Kidney epithelial cell (primary cell): ENCODE data around the gene ZNF791. TPM values are rescaled to one million over a fixed set of nuclear protein-coding genes. Genes with fewer than 3 reads are reported as not detected.
"Not testable (repeated sequence)": the region's sequence is repeated elsewhere in the genome, so short reads cannot be mapped to it uniquely, and the experiment has no call there.

Source experiments
- DNase-seq: peaks from one replicate; pipeline ENCODE4 v3.0.0-alpha.2; 2010; ENCODE audit warnings: low read depth
- H3K27me3 ChIP-seq: 2 replicates; pipeline ENCODE4 v1.6.0; 2011; ENCODE audit warnings: low read length; ENCODE audit not compliant: control insufficient read depth, insufficient read depth
- H3K36me3 ChIP-seq: 2 replicates; pipeline ENCODE4 v1.5.1; 2011; ENCODE audit warnings: low read length; ENCODE audit not compliant: control insufficient read depth, insufficient read depth
- H3K4me3 ChIP-seq: 2 replicates; pipeline ENCODE4 v1.5.1; 2011; ENCODE audit warnings: low read depth, mild to moderate bottlenecking, control low read depth, low read length
- total RNA-seq: library from RNA; depleted of rRNA; stranded (reverse); fragments of >200 nt; gene quantifications from 2 replicates; pipeline ENCODE4 v1.2.3, GENCODE V29; 2015
- TF ChIP-seq, protein P1 (sequence below): IDR thresholded peaks from 2 replicates; pipeline ENCODE4 v1.5.1; 2011; ENCODE audit warnings: mild to moderate bottlenecking, moderate library complexity, low read length, control low read depth, inconsistent platforms; ENCODE audit not compliant: insufficient read depth, poor library complexity, severe bottlenecking

The ZNF791 gene
- 11.0 and 16.2 TPM in 2 replicates for total RNA-seq

DNA sequence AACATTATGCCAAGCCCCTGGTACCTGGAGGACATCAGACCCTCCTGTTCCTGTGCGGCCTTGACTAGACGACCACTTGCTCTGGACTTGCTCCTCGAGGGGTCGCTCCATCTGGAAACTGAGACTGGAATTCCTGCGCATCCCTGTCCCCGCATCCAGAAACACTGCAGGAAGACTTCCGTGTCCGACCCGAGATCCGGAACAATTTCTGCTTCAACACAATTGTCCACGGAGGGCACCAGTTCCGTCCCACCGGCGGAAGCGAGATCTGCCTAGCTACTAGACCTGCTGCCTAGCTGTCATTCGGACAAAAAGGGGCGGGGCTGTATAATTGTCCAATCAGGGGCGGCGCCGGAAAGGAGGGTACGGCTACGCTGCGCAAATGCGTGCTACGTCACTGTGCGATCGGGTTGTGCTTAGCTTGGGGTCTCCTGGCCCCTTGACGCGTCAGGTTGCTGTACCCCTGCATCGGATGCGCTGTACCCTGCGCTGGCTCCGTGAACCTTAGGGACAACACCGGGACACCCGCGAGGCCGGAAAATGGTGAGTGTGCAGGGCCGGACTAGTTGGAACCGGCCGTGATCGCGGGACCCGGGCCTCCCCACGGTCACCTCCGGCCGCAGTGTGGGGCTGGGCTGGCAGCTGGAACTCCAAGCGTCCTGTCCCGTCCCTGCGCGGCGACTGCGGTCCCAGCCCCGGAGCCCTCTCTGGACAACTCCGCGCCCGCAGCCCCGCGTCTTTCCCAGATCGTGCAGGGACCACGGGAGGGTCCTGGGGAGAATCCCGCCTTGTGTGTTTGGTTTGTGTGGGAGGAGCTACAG, at the start of gene ZNF791, which contains the start of gene ZNF490:
TSS of gene ZNF791 (plus strand) at position 381 of the 821 bp plus-strand sequence. CDS start at position 541, 160 bp downstream.
TSS of gene ZNF490 (minus strand) at position 274 of the 821 bp plus-strand sequence. CDS start at position 141, 133 bp downstream.
- Histone ChIP-seq H3K4me3 (peak within 1 kb of the TSS; percentile 79), H3K36me3 (peaks cover 1% of the 10 kb centered on the region), H3K27me3 (no peaks in the 10 kb centered on the region)
- TF ChIP-seq, protein P1, sequence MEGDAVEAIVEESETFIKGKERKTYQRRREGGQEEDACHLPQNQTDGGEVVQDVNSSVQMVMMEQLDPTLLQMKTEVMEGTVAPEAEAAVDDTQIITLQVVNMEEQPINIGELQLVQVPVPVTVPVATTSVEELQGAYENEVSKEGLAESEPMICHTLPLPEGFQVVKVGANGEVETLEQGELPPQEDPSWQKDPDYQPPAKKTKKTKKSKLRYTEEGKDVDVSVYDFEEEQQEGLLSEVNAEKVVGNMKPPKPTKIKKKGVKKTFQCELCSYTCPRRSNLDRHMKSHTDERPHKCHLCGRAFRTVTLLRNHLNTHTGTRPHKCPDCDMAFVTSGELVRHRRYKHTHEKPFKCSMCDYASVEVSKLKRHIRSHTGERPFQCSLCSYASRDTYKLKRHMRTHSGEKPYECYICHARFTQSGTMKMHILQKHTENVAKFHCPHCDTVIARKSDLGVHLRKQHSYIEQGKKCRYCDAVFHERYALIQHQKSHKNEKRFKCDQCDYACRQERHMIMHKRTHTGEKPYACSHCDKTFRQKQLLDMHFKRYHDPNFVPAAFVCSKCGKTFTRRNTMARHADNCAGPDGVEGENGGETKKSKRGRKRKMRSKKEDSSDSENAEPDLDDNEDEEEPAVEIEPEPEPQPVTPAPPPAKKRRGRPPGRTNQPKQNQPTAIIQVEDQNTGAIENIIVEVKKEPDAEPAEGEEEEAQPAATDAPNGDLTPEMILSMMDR = peak; percentile 6
- peak; percentile 83 for DNase-seq

DNA sequence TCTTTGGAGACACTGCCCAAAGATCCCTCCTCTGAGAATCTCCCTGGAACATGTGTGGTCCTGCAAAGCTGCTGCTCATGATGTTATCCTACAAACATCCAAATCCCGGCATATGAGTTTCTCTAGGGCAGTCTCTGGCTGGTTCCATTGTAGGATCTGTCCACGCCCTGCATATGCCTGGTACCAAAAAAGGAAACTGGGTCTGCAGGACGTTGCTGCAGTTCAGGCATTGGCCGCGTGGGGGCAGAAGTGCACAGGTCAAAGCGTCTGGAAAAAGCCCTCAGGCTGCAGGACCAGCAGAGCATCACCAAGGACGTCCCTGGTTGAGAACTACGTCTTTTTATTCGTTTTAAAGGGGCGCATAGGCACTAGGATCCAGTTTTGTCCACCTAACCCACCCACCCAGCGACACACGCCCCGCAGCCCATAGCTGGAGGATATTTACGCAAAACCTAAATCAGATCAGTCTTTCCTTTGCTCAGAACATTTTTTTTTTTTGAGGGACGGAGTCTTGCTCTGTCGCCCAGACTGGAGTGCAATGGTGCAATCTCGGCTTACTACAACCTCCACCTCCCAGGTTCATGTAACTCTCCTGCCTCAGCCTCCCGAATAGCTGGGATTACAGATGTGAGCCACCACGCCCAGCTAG, 46.6 kb upstream of the ZNF791 start:
- Histone ChIP-seq H3K27me3 (no peaks in the 10 kb centered on the region), H3K4me3 (no peak overlapping the region), H3K36me3 (no peaks in the 10 kb centered on the region)
- DNase-seq = peak; percentile 29
- TF ChIP-seq, protein P1 = peak; percentile 93

DNA sequence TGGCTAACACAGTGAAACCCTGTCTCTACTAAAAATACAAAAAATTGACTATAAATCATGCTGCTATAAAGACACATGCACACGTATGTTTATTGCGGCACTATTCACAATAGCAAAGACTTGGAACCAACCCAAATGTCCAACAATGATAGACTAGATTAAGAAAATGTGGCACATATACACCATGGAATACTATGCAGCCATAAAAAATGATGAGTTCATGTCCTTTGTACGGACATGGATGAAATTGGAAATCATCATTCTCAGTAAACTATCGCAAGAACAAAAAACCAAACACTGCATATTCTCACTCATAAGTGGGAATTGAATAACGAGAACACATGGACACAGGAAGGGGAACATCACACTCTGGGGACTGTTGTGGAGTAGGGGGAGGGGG, 44.3 kb upstream of the ZNF791 start:
- not testable (repeated sequence) for H3K36me3 ChIP-seq, DNase-seq, H3K4me3 ChIP-seq, H3K27me3 ChIP-seq

DNA sequence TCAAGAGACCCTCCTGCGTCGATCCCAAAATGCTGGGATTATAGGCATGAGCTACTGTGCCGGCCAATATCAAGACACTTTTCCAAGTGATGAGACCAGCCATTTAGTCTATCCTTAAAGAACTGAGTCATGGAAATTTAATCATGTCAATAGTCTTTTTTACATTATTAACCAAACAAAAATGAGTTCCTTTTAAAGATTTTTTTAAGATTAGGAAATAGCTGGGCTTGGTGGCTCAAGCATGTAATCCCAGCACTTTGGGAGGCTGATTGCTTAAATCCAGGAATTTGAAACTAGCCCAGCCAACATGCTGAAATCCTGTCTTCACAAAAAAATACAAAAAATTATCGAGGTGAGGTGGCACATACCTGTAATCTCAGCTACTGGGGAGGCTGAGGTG, 42.8 kb upstream of the ZNF791 start:
- no peak for DNase-seq
- Histone ChIP-seq H3K27me3 (no peaks in the 10 kb centered on the region), H3K36me3 (no peaks in the 10 kb centered on the region), H3K4me3 (no peak overlapping the region)
- TF ChIP-seq, protein P1 = no peak

DNA sequence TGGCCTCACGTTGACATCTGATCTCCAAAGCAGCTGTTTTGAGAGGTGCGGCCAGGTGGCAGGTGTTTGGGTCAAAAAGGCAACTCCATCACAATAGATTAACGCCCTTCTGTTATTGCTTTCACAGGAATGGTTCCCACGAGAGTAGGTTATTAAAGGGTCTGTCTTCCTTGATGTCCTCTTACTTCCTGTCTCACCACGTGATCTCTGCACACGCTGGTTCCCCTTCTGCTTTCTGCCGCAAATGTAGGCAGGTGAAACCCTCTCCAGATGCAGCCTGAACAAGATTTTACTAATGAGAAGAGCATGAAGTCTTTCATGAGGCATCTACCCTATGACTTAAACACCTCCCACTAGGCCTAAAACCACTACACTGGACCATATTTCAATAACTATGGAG, 36.7 kb upstream of the ZNF791 start:
- Histone ChIP-seq H3K36me3 (no peaks in the 10 kb centered on the region), H3K4me3 (no peak overlapping the region), H3K27me3 (no peaks in the 10 kb centered on the region)
- no peak for DNase-seq
- TF ChIP-seq, protein P1 = no peak

DNA sequence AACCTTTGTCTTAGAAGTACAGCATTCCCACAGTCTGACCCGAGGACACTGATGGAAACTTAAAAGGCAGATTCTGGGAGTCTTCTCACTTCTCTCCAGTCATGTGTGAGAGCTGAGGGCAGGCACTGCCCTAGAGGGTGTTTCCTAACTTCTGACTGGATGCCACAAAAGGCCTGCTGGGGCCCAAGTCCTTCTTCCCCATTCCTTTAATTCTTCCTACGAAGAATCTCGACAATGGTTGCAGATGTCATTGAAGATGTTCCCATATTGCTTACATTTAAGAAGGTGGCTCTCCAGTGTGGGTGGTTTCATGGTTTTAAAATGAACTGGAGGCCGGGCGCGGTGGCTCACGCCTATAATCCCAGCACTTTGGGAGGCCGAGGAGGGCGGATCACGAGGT, 32.1 kb upstream of the ZNF791 start:
- DNase-seq = no peak
- TF ChIP-seq, protein P1 = no peak
- no peaks in the 10 kb centered on the region for H3K27me3 ChIP-seq
- peaks cover 3% of the 10 kb centered on the region for H3K36me3 ChIP-seq
- no peak overlapping the region for H3K4me3 ChIP-seq
